Measurements from ENCODE around the gene SNAP91.

DNA sequence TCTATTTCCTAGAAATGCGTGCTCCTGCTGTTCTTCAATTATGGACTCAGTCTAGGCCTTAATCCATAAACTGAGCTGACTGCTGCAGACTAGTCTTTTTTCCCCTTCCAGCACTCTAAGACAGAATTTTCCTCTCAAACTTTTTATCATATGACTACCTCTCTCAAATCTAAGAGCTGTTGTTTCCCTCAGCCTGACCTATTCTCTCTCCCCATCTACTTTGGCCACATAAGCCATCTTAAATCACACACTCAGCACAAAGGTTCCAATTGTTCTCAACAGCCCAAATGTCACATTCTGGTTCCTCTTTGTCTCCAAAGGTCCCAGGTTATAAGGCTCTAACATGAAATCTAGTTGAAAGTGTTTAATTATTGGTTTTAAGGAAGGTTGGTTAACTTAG lies 111.4 kb downstream of the SNAP91 start:
- TF ChIP-seq POLR2A (IDR thresholded peaks at IDR 0.05; ENCODE audit: extremely low read depth, insufficient read length) = no peak
- no peak for TF ChIP-seq CTCF (IDR thresholded peaks at IDR 0.05; ENCODE audit: low read depth, low read length)
- TF ChIP-seq, protein P1, sequence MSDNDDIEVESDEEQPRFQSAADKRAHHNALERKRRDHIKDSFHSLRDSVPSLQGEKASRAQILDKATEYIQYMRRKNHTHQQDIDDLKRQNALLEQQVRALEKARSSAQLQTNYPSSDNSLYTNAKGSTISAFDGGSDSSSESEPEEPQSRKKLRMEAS (IDR thresholded peaks at IDR 0.05; ENCODE audit: low read depth, low read length) = no peak
- TF ChIP-seq MYC (IDR thresholded peaks at IDR 0.05; ENCODE audit: low read depth, low read length) = no peak
